Kidney (tissue), 14 donors: ENCODE data around the gene BCL6. TPM values are rescaled to one million over a fixed set of nuclear protein-coding genes. Genes with fewer than 3 reads are reported as not detected.

Experiments
- DNase-seq, 5 donors: peaks; one replicate each; pipeline ENCODE4 v3.0.0-alpha.2; 2013 to 2020
- FAIRE-seq: peaks from 2 replicates; lab custom pipeline; 2012; peaks lifted over from hg19 to GRCh38; lab: Jason Lieb, UNC
- H3K27ac ChIP-seq, 2 donors: one replicate each; pipeline ENCODE4 v1.7.0; 2013; ENCODE audit warnings: low read depth in 2 of 2, low read length in 2 of 2, inconsistent platforms in 1 of 2
- H3K27me3 ChIP-seq: one replicate; pipeline ENCODE4 v1.7.1; 2013; ENCODE audit warnings: low read length, inconsistent platforms; ENCODE audit not compliant: control insufficient read depth, insufficient read depth
- H3K36me3 ChIP-seq, 3 donors: one replicate each; pipeline versions ENCODE4 v1.7.0 to v1.7.1; 2013; ENCODE audit warnings: low read length in 3 of 3, control low read depth in 1 of 3, inconsistent platforms in 1 of 3; ENCODE audit not compliant: insufficient read depth in 3 of 3, control insufficient read depth in 2 of 3
- H3K4me1 ChIP-seq, 3 donors: one replicate each; pipeline versions ENCODE4 v1.7.0 to v1.7.1; 2013; ENCODE audit warnings: low read length in 3 of 3, inconsistent platforms in 1 of 3, low read depth in 1 of 3; ENCODE audit not compliant: control insufficient read depth in 2 of 3, insufficient read depth in 2 of 3
- H3K4me3 ChIP-seq, 3 donors: one replicate each; pipeline versions ENCODE4 v1.7.0 to v1.8.1; 2013; ENCODE audit warnings: low read length in 3 of 3, control low read depth in 1 of 3, inconsistent platforms in 1 of 3
- H3K9ac ChIP-seq, 3 donors: one replicate each; pipeline versions ENCODE4 v1.7.0 to v1.7.1; 2013; ENCODE audit warnings: low read length in 3 of 3, control low read depth in 1 of 3, inconsistent platforms in 1 of 3
- H3K9me3 ChIP-seq, 3 donors: one replicate each; pipeline versions ENCODE4 v1.7.0 to v1.7.1; 2013; ENCODE audit warnings: low read length in 3 of 3, control low read depth in 1 of 3, inconsistent platforms in 1 of 3; ENCODE audit not compliant: control insufficient read depth in 2 of 3, insufficient read depth in 1 of 3
- CTCF ChIP-seq: IDR thresholded peaks from 3 replicates; pipeline ENCODE4 v1.5.1; 2012; ENCODE audit warnings: mild to moderate bottlenecking, moderate library complexity, borderline replicate concordance; ENCODE audit not compliant: insufficient read depth; ENCODE audit errors: extremely low read depth
- intact Hi-C: fragments of 100-400 bp; cut with DNase I; formaldehyde crosslinking; loops from one replicate; pipeline ENCODE4 v1.11.1; 2022
- polyA plus RNA-seq: library from polyadenylated mRNA; stranded (reverse); fragments of 350-450 nt; fragmentation: Illumina TruSeq; extraction: RNeasy Lipid Tissue Mini Kit (QIAGEN cat#74804); gene quantifications from one replicate; pipeline ENCODE4 v1.2.3, GENCODE V29; 2014; ENCODE audit warnings: low read depth, low replicate concordance; ENCODE audit not compliant: insufficient read depth
- total RNA-seq: library from RNA; stranded (reverse); fragmentation: NEBNext Ultra II Directional; extraction: Animal tissue kit (Norgen Biotek cat#: 25700); gene quantifications from one replicate; pipeline ENCODE4 v1.2.1, GENCODE V29; 2021
- donor health status: control.
- donor health status: control.
- donor health status: control.
- donor health status: control.
- donor health status: control.
- donor health status: DM: yes; HTN: yes; CAD: no.
- donor health status: Normal renal cell carcinoma (clear cell type).

The BCL6 gene
- total and polyA plus RNA-seq, 2 donors from 2014 or later = 7.3 to 110 TPM

DNA sequence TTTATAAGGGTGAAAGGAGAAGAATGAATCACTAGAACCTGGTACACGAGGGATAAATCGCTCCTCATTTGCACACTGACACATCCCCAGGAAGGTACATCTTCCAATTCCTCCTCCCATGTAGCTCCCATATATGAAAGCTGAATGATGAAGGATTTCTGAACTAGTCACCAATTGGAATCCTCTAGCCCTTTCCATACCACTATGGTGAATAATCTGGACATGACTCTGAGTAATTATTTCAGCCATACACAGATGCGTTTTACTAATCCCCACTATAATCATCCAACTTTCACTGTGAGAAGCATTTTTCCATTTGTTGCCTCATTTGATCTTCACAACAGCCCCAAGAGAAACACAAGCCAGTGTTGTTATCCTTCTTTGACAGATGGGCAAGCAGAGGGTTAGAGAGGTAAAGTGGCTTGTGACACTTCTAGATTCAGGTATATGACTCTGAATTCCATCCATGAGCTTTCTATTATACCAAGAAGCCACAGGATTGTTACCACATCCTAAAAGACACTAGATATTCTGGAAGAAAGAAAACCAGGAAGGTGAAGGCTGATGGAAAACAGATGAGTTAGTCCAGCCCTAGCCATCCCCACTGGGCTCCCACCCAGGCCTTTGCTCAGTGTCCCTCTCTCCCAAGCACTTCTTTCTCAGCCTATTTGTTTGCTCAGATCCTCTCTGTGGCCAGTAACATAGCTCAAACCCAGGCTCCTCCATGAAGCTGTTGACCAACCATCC lies 22.2 kb upstream of the BCL6 start:
- Histone ChIP-seq H3K9ac (no peak overlapping the region), H3K27me3 (no peaks in the 10 kb centered on the region), H3K4me1 (peaks cover 0 to 5% (median 0%) of the 10 kb centered on the region in 3 donors), H3K27ac (no peak overlapping the region), H3K9me3 (no peaks in the 10 kb centered on the region), H3K4me3 (no peak overlapping the region), H3K36me3 (no peaks in the 10 kb centered on the region)
- intact Hi-C loops = no loop called here
- FAIRE-seq (no peak), DNase-seq (no peak)
- no peak for TF ChIP-seq CTCF

- Histone ChIP-seq H3K9me3 (no peaks in the 10 kb centered on the region), H3K27ac (no peak overlapping the region), H3K27me3 (no peaks in the 10 kb centered on the region), H3K4me3 (no peak overlapping the region), H3K36me3 (no peaks in the 10 kb centered on the region), H3K4me1 (peaks cover 0 to 5% (median 0%) of the 10 kb centered on the region in 3 donors), H3K9ac (no peak overlapping the region)
- no peak for TF ChIP-seq CTCF
- intact Hi-C loops = no loop called here
- no peak for DNase-seq
- no peak for FAIRE-seq
Observed at GRCh38 chr3:187765342-187765741, 20.1 kb upstream of the BCL6 start.

GRCh38 chr3:187763850-187764648 lies 18.8 kb upstream of the BCL6 start:
- Histone ChIP-seq H3K9me3 (no peaks in the 10 kb centered on the region), H3K36me3 (no peaks in the 10 kb centered on the region), H3K27me3 (no peaks in the 10 kb centered on the region), H3K4me3 (no peak overlapping the region), H3K4me1 (peaks cover 0 to 5% (median 0%) of the 10 kb centered on the region in 3 donors), H3K9ac (no peak overlapping the region), H3K27ac (no peak overlapping the region)
- intact Hi-C loops = no loop called here
- no peak for FAIRE-seq
- no peak for DNase-seq
- no peak for TF ChIP-seq CTCF
